ENCODE results near the gene RIBC2.
A peak's percentile ranks its signal among the peaks of the same experiment; 100 is the strongest.
"Not testable (repeated sequence)": the region's sequence is repeated elsewhere in the genome, so short reads cannot be mapped to it uniquely, and the experiment has no call there.

Gene RIBC2

DNA sequence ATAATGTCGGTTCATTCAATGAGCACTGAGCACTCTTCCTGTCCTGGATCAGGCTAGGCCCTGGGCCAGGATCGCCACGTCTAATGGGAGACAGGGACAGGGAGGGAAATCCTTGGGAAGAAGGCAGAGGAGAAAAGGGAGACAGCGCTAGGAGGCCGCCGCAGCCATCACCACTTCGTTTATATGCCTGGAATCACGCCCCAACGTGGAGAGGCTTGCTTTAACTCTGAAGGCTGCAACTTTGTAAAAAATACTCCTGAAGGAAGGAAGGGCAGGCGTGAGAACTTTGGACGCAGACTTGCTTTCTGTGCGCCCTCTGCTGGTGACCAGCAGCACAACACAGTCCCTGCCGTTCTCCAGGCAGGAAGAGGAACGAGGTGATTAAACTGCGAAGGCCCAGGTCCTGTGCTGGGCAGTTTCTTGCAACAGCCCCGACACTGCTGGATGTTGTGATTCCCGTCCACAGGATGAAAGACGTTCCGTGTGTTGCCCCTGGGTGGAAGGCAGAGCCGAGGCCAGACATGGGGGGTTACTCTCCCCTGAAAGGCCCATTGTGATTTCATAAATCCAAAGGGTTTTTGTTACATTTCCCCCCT, 22.1 kb downstream of the RIBC2 start:
- ChIA-PET POLR2A (ENCODE audit: low non-redundant PET) (no interaction called here), CTCF (interaction anchor here (0.6 to 0.7 kb wide), 2 partner anchors 118 to 119 kb away, joined by 3 to 4 read pairs; no protein-coding TSS in a partner anchor)
- peak overlapping the region; percentile 33 for H3K27ac ChIP-seq
- peak; percentile 94 for TF ChIP-seq CTCF (conservative IDR thresholded peaks at IDR 0.05; ENCODE audit: low read depth)
- peak; percentile 64 for DNase-seq (ENCODE audit: low spot score)

GRCh38 chr22:45436871-45437517, 23.5 kb downstream of the RIBC2 start:
- H3K27ac ChIP-seq; POLR2A ChIA-PET (ENCODE audit: low non-redundant PET); DNase-seq (ENCODE audit: low spot score): not testable (repeated sequence)
- CTCF ChIA-PET = interaction anchor here (0.6 kb wide), 1 partner anchor 161 kb away, joined by 3 read pairs; no protein-coding TSS in a partner anchor

DNA sequence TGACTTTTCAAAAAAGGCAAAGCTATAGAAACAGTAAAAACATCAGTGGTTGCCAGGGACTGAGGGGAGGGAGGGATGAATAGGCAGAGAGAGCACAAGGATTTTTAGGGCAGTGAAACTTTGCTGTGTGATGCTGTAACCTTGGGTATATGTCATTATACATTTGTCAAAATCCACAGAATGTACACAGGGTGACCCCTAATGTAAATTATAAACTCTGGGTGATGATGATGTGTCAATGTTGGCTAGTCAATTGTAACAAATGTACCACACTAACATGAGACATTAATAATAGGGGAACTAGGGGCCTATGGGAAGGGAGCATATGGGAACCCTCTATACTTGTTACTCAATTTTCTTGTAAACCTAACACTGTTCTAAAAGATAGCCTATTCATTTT, 24.8 kb downstream of the RIBC2 start:
- H3K27ac ChIP-seq = no peak overlapping the region
- DNase-seq (ENCODE audit: low spot score) = no peak
- POLR2A ChIA-PET (ENCODE audit: low non-redundant PET) = no interaction called here
- no peak for TF ChIP-seq CTCF (conservative IDR thresholded peaks at IDR 0.05; ENCODE audit: low read depth)
- CTCF ChIA-PET = no interaction called here

- CTCF ChIA-PET = interaction anchor here (0.7 to 1.0 kb wide), 3 partner anchors 8 to 112 kb away, joined by 3 read pairs; no protein-coding TSS in a partner anchor
- DNase-seq (ENCODE audit: low spot score); POLR2A ChIA-PET (ENCODE audit: low non-redundant PET): not testable (repeated sequence)
- peak overlapping the region; percentile 18 for H3K27ac ChIP-seq
Observed at GRCh38 chr22:45440688-45441087, 27.2 kb downstream of the RIBC2 start.

DNA sequence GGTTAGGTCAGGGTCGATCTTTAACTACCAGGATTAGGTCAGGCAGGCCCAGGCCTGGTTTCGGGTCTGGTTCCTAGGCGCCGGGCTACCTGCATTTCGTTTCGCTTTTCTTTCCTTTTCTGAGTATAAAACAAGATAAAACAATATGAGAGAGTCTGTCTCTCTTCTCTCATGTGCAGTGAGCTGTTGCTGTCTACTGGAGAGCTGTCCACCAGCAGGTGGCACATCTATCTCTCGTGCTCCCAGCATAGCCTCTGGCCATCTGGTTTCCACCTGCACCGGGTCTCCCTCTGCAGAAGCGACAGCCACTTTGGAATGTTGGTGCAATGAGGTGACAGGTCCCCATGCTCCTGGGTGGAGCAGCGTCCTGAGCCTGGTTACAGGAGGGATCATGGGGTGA, 27.6 kb downstream of the RIBC2 start:
- peak; percentile 80 for TF ChIP-seq CTCF (conservative IDR thresholded peaks at IDR 0.05; ENCODE audit: low read depth)
- POLR2A ChIA-PET (ENCODE audit: low non-redundant PET) = no interaction called here
- H3K27ac ChIP-seq = peak overlapping the region; percentile 18
- DNase-seq (ENCODE audit: low spot score) = peak; percentile 20
- CTCF ChIA-PET = interaction anchor here (0.6 to 1.0 kb wide), 4 partner anchors 8 to 111 kb away, joined by 3 read pairs; no protein-coding TSS in a partner anchor

GRCh38 chr22:45442116-45442515, 28.6 kb downstream of the RIBC2 start:
- ChIA-PET CTCF (interaction anchor here (0.6 to 1.2 kb wide), 4 partner anchors 112 to 259 kb away, joined by 3 read pairs; no protein-coding TSS in a partner anchor), POLR2A (ENCODE audit: low non-redundant PET) (interaction anchor here (0.6 kb wide), 1 partner anchor 28 kb away, joined by 6 read pairs; no protein-coding TSS in a partner anchor)
- DNase-seq (ENCODE audit: low spot score) = no peak
- no peak overlapping the region for H3K27ac ChIP-seq
- no peak for TF ChIP-seq CTCF (conservative IDR thresholded peaks at IDR 0.05; ENCODE audit: low read depth)

- CTCF ChIA-PET = interaction anchor here (1.3 kb wide), 1 partner anchor 110 kb away, joined by 3 read pairs; no protein-coding TSS in a partner anchor
Observed at GRCh38 chr22:45444168-45444567, 30.7 kb downstream of the RIBC2 start.

More at GRCh38 chr22:45444168-45444567, 30.7 kb downstream of the RIBC2 start:
- POLR2A ChIA-PET (ENCODE audit: low non-redundant PET) = no interaction called here
- H3K27ac ChIP-seq = no peak overlapping the region
- TF ChIP-seq CTCF (conservative IDR thresholded peaks at IDR 0.05; ENCODE audit: low read depth) = no peak
- no peak for DNase-seq (ENCODE audit: low spot score)
